ENCODE results near the gene SEZ6L. TPM values are rescaled to one million over a fixed set of nuclear protein-coding genes. Genes with fewer than 3 reads are reported as not detected.

Gene SEZ6L
- total RNA-seq, 2 experiments from 2014 or later = 0.05 TPM; not detected in 1

DNA sequence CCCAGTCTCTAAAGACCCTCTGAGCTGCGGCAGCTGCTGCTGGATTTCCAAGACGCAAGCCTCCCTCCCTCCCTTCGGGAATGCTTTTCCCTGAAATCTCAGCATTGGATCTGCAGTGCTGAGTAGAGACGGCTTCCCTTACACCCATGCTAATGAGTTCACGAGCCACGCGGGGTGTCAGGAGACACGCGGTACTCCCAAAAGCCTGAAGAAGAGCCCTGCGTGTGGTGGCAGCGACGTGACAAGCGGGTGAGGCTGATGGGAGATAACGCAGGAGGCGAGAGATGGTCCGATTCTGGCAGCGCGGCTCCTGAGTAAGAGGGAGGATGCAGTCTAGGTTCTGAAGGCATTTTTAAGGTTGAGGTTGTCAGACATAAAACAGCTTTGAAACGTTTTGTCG, 185.4 kb downstream of the SEZ6L start:
- Histone ChIP-seq H3K27ac (ENCODE audit: low read depth in 1 of 2, low read length in 2 of 2) (no peak overlapping the region), H3K9me3 (ENCODE audit: control insufficient read depth in 1 of 2, insufficient read depth in 1 of 2, low read length in 2 of 2) (no peaks in the 10 kb centered on the region), H3K36me3 (ENCODE audit: insufficient read depth, low read length) (no peaks in the 10 kb centered on the region), H3K27me3 (ENCODE audit: control insufficient read depth in 1 of 2, insufficient read depth in 2 of 2, low read length in 2 of 2) (peaks cover 0 to 2% of the 10 kb centered on the region in 2 experiments), H3K4me1 (ENCODE audit: insufficient read depth, low read length) (no peaks in the 10 kb centered on the region), H3K4me3 (ENCODE audit: low read length) (no peak overlapping the region)
- DNase-seq = no peak
- no peaks in the 10 kb centered on the region for H3K36me3 Mint-ChIP-seq (ENCODE audit: low read depth)
- intact Hi-C loops (cut with DNase I, micrococcal nuclease) = no loop called here
- H3K4me1 Mint-ChIP-seq (ENCODE audit: low read depth) = no peaks in the 10 kb centered on the region
- no peak overlapping the region for H3K4me3 Mint-ChIP-seq
- peaks cover 35% of the 10 kb centered on the region for H3K27me3 Mint-ChIP-seq
- ATAC-seq (ENCODE audit: poor library complexity) = no peak
- CTCF ChIA-PET = interaction anchor here (2.4 kb wide), 1 partner anchor 13 kb away, joined by 7 read pairs; no protein-coding TSS in a partner anchor
- TF ChIP-seq, protein P1, sequence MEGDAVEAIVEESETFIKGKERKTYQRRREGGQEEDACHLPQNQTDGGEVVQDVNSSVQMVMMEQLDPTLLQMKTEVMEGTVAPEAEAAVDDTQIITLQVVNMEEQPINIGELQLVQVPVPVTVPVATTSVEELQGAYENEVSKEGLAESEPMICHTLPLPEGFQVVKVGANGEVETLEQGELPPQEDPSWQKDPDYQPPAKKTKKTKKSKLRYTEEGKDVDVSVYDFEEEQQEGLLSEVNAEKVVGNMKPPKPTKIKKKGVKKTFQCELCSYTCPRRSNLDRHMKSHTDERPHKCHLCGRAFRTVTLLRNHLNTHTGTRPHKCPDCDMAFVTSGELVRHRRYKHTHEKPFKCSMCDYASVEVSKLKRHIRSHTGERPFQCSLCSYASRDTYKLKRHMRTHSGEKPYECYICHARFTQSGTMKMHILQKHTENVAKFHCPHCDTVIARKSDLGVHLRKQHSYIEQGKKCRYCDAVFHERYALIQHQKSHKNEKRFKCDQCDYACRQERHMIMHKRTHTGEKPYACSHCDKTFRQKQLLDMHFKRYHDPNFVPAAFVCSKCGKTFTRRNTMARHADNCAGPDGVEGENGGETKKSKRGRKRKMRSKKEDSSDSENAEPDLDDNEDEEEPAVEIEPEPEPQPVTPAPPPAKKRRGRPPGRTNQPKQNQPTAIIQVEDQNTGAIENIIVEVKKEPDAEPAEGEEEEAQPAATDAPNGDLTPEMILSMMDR (IDR thresholded peaks at IDR 0.05) = no peak
- no peaks in the 10 kb centered on the region for H3K9me3 Mint-ChIP-seq
- H3K27ac Mint-ChIP-seq = no peak overlapping the region
- POLR2A ChIA-PET = no interaction called here

DNA sequence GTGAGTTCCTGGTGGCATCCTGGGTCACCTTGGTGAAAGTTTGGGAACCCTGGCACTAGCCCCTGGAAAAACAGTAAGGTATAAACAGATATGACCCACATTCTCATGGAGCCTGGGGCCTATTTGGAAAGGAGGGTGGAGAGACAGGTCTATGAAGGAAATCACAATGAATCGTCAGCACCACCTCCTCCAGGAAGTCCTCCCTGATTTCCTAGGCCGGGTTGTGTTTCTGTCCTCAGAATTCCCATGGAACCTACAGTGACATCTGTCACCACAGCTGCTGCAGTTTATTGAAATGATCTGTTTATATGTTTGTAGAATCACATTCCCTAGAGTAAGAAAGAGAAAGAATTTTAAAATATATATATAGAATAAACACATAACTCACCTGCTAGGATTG, 188.0 kb downstream of the SEZ6L start:
- Histone ChIP-seq H3K27ac (ENCODE audit: low read depth in 1 of 2, low read length in 2 of 2) (no peak overlapping the region), H3K4me1 (ENCODE audit: insufficient read depth, low read length) (peaks cover 8% of the 10 kb centered on the region), H3K27me3 (ENCODE audit: control insufficient read depth in 1 of 2, insufficient read depth in 2 of 2, low read length in 2 of 2) (peaks cover 2 to 9% of the 10 kb centered on the region in 2 experiments), H3K4me3 (ENCODE audit: low read length) (no peak overlapping the region), H3K36me3 (ENCODE audit: insufficient read depth, low read length) (no peaks in the 10 kb centered on the region), H3K9me3 (ENCODE audit: control insufficient read depth in 1 of 2, insufficient read depth in 1 of 2, low read length in 2 of 2) (no peaks in the 10 kb centered on the region)
- H3K4me3 Mint-ChIP-seq = no peak overlapping the region
- no peaks in the 10 kb centered on the region for H3K9me3 Mint-ChIP-seq
- peaks cover 6% of the 10 kb centered on the region for H3K4me1 Mint-ChIP-seq (ENCODE audit: low read depth)
- H3K36me3 Mint-ChIP-seq (ENCODE audit: low read depth) = no peaks in the 10 kb centered on the region
- ChIA-PET CTCF (interaction anchor here (2.4 kb wide), 1 partner anchor 10 kb away, joined by 7 read pairs; no protein-coding TSS in a partner anchor), POLR2A (no interaction called here)
- no peak overlapping the region for H3K27ac Mint-ChIP-seq
- peaks cover 40% of the 10 kb centered on the region for H3K27me3 Mint-ChIP-seq
- intact Hi-C loops (cut with DNase I, micrococcal nuclease) = no loop called here
- DNase-seq = no peak
- TF ChIP-seq, protein P1 (IDR thresholded peaks at IDR 0.05) = no peak
- no peak for ATAC-seq (ENCODE audit: poor library complexity)

DNA sequence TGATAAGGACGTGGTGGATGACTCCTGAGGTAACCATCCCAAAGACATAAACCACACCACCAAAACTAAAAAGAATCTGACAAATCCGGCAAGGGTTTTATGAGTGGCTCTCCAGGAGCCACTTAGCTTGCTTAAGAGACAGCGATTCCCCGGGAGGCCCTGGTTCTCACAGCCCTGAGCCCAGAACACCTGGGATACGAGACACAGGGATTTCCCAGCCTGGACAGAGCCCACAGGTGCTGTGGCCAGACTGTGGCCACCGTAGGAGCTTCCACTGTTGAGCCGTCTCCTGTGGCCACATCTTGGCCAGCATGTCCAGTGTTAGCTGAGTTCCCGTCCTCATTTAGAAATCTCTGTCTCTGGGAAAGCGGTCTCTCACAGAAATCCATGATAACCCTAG, 188.6 kb downstream of the SEZ6L start:
- TF ChIP-seq, protein P1 (IDR thresholded peaks at IDR 0.05) = no peak
- H3K27me3 Mint-ChIP-seq = peaks cover 40% of the 10 kb centered on the region
- DNase-seq (no peak), ATAC-seq (ENCODE audit: poor library complexity) (no peak)
- H3K4me3 ChIP-seq (ENCODE audit: low read length) = no peak overlapping the region
- intact Hi-C loops (cut with DNase I, micrococcal nuclease) = no loop called here
- peaks cover 8% of the 10 kb centered on the region for H3K4me1 ChIP-seq (ENCODE audit: insufficient read depth, low read length)
- ChIA-PET POLR2A (no interaction called here), CTCF (interaction anchor here (2.0 kb wide), 1 partner anchor 9 kb away, joined by 6 read pairs; no protein-coding TSS in a partner anchor)
- no peaks in the 10 kb centered on the region for H3K9me3 ChIP-seq (ENCODE audit: control insufficient read depth in 1 of 2, insufficient read depth in 1 of 2, low read length in 2 of 2)
- H3K4me1 Mint-ChIP-seq (ENCODE audit: low read depth) = peaks cover 6% of the 10 kb centered on the region
- H3K27me3 ChIP-seq (ENCODE audit: control insufficient read depth in 1 of 2, insufficient read depth in 2 of 2, low read length in 2 of 2) = peaks cover 2 to 11% of the 10 kb centered on the region in 2 experiments
- no peaks in the 10 kb centered on the region for H3K36me3 ChIP-seq (ENCODE audit: insufficient read depth, low read length)
- no peaks in the 10 kb centered on the region for H3K9me3 Mint-ChIP-seq
- no peak overlapping the region for H3K27ac ChIP-seq (ENCODE audit: low read depth in 1 of 2, low read length in 2 of 2)
- H3K36me3 Mint-ChIP-seq (ENCODE audit: low read depth) = no peaks in the 10 kb centered on the region
- H3K27ac Mint-ChIP-seq = no peak overlapping the region
- no peak overlapping the region for H3K4me3 Mint-ChIP-seq

All from CD4-positive, alpha-beta T cell (primary cell).